GM19463 (cell line): ENCODE measurements around the gene PIK3C2G.

ENCODE experiments used
- ATAC-seq: cut with Tn5 transposase; IDR thresholded peaks from one replicate; pipeline ENCODE4 v1.9.1; 2021; ENCODE audit warnings: mild to moderate bottlenecking, moderate library complexity; ENCODE audit not compliant: unreplicated experiment

The PIK3C2G gene

GRCh38 chr12:18415227-18415626, 153.9 kb downstream of the PIK3C2G start:
- no peak for ATAC-seq

- no peak for ATAC-seq
Observed at GRCh38 chr12:18416412-18416811, 155.1 kb downstream of the PIK3C2G start.

GRCh38 chr12:18419311-18419710, 158.0 kb downstream of the PIK3C2G start:
- no peak for ATAC-seq

- no peak for ATAC-seq
Observed at GRCh38 chr12:18421867-18422266, 160.5 kb downstream of the PIK3C2G start.

GRCh38 chr12:18422871-18423270, 161.6 kb downstream of the PIK3C2G start:
- ATAC-seq: no peak

GRCh38 chr12:18424857-18425256, 163.5 kb downstream of the PIK3C2G start:
- no peak for ATAC-seq

- no peak for ATAC-seq
Observed at GRCh38 chr12:18427520-18427919, 166.2 kb downstream of the PIK3C2G start.

GRCh38 chr12:18428416-18428815, 167.1 kb downstream of the PIK3C2G start:
- no peak for ATAC-seq

- ATAC-seq: no peak
Observed at GRCh38 chr12:18429366-18429765, 168.0 kb downstream of the PIK3C2G start.

- ATAC-seq: no peak
Observed at GRCh38 chr12:18430425-18431048, 169.2 kb downstream of the PIK3C2G start.

GRCh38 chr12:18431771-18432170, 170.5 kb downstream of the PIK3C2G start:
- ATAC-seq: no peak

GRCh38 chr12:18432206-18432605, 170.9 kb downstream of the PIK3C2G start:
- ATAC-seq: no peak

- ATAC-seq: no peak
Observed at GRCh38 chr12:18436170-18436569, 174.9 kb downstream of the PIK3C2G start.

GRCh38 chr12:18439541-18439940, 178.2 kb downstream of the PIK3C2G start:
- no peak for ATAC-seq

GRCh38 chr12:18443768-18444437, 182.6 kb downstream of the PIK3C2G start:
- no peak for ATAC-seq

- peak; percentile 72 for ATAC-seq
Observed at GRCh38 chr12:18446061-18446644, 184.8 kb downstream of the PIK3C2G start.

- ATAC-seq: no peak
Observed at GRCh38 chr12:18454330-18454729, 193.0 kb downstream of the PIK3C2G start.

- no peak for ATAC-seq
Observed at GRCh38 chr12:18456344-18456743, 195.0 kb downstream of the PIK3C2G start.

GRCh38 chr12:18457362-18457761, 196.0 kb downstream of the PIK3C2G start:
- no peak for ATAC-seq

GRCh38 chr12:18461758-18462157, 200.4 kb downstream of the PIK3C2G start:
- no peak for ATAC-seq

- ATAC-seq: no peak
Observed at GRCh38 chr12:18462442-18462841, 201.1 kb downstream of the PIK3C2G start.

GRCh38 chr12:18467620-18468245, 206.4 kb downstream of the PIK3C2G start:
- ATAC-seq: peak; percentile 79
